Calu3 (cell line): ENCODE results near the gene PLCB3. TPM values are rescaled to one million over a fixed set of nuclear protein-coding genes. Genes with fewer than 3 reads are reported as not detected.

Source experiments
- BruUV-seq: library from RNA; stranded (reverse); fragments of 400-500 nt; replicated peaks from 2 replicates; lab custom pipeline; 2021; lab: Mats Ljungman, UMichigan
- CTCF ChIA-PET: fragments of 300-600 bp; sonication (Branson Sonifier 250); formaldehyde crosslinking; loops from one replicate; lab custom pipeline; 2022; ENCODE audit warnings: antibody characterized with exemption; lab: Charles Lee
- DNase-seq: peaks from one replicate; pipeline ENCODE4 v3.0.0; 2022
- H3K27ac Mint-ChIP-seq: one replicate; pipeline ENCODE4 v1.8.0; 2022; ENCODE audit warnings: mixed read lengths; ENCODE audit not compliant: unreplicated experiment
- H3K27me3 Mint-ChIP-seq: one replicate; pipeline ENCODE4 v1.8.0; 2022; ENCODE audit warnings: mixed read lengths; ENCODE audit not compliant: unreplicated experiment
- H3K36me3 Mint-ChIP-seq: one replicate; pipeline ENCODE4 v1.8.0; 2022; ENCODE audit warnings: mild to moderate bottlenecking, moderate library complexity, mixed read lengths; ENCODE audit not compliant: insufficient read depth, unreplicated experiment
- H3K4me1 Mint-ChIP-seq: one replicate; pipeline ENCODE4 v1.8.0; 2022; ENCODE audit warnings: mild to moderate bottlenecking, low read depth, mixed read lengths; ENCODE audit not compliant: unreplicated experiment
- H3K4me3 Mint-ChIP-seq: one replicate; pipeline ENCODE4 v1.8.0; 2022; ENCODE audit warnings: mild to moderate bottlenecking, low read depth, moderate library complexity, mixed read lengths; ENCODE audit not compliant: unreplicated experiment
- H3K9me3 Mint-ChIP-seq: one replicate; pipeline ENCODE4 v1.8.0; 2022; ENCODE audit warnings: low read depth, mixed read lengths; ENCODE audit not compliant: unreplicated experiment
- intact Hi-C: fragments of 100-400 bp; cut with micrococcal nuclease; formaldehyde crosslinking; loops from one replicate; pipeline ENCODE4 v1.10.0; 2022; ENCODE audit not compliant: unreplicated experiment
- total RNA-seq: library from RNA; stranded (reverse); gene quantifications from 2 replicates; pipeline ENCODE4 v1.2.3, GENCODE V29; 2022
- TF ChIP-seq, protein P1 (sequence below): fragments of 200-600 bp; IDR thresholded peaks from one replicate; pipeline ENCODE4 v1.8.0; 2022; ENCODE audit warnings: antibody characterized with exemption; ENCODE audit not compliant: unreplicated experiment

Gene PLCB3
- total RNA-seq, 1 experiment from 2014 or later = 39.5 TPM

DNA sequence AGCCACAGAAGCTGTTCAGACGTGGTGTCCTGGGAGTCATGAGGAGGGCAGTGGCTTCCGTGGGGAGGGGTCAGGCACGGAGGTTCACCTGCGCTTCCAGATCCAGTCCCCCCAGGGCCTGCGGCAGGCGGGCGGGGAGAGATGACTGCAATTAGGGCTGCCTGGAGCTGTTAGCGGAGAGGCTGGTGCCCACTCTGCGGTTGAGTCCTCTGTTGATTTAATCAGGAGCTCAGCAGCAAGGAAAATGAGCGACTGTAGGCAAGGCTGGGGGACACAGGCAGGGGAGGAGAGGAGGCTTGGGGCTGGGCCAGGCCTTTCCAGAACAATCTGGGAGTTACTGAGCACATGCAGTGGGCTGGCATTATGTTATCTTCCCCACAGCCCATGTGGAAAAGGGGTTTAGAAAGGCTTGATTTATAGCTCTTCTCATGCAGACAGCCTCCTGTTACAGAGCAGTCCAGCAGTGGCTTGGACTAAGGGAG lies 13.1 kb downstream of the PLCB3 start:
- DNase-seq = no peak
- peaks cover 48% of the 10 kb centered on the region for H3K36me3 Mint-ChIP-seq
- no peaks in the 10 kb centered on the region for H3K9me3 Mint-ChIP-seq
- CTCF ChIA-PET = no interaction called here
- TF ChIP-seq, protein P1, sequence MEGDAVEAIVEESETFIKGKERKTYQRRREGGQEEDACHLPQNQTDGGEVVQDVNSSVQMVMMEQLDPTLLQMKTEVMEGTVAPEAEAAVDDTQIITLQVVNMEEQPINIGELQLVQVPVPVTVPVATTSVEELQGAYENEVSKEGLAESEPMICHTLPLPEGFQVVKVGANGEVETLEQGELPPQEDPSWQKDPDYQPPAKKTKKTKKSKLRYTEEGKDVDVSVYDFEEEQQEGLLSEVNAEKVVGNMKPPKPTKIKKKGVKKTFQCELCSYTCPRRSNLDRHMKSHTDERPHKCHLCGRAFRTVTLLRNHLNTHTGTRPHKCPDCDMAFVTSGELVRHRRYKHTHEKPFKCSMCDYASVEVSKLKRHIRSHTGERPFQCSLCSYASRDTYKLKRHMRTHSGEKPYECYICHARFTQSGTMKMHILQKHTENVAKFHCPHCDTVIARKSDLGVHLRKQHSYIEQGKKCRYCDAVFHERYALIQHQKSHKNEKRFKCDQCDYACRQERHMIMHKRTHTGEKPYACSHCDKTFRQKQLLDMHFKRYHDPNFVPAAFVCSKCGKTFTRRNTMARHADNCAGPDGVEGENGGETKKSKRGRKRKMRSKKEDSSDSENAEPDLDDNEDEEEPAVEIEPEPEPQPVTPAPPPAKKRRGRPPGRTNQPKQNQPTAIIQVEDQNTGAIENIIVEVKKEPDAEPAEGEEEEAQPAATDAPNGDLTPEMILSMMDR = no peak
- intact Hi-C loops = no loop called here
- H3K27ac Mint-ChIP-seq = no peak overlapping the region
- no peak overlapping the region for H3K4me3 Mint-ChIP-seq
- no peaks in the 10 kb centered on the region for H3K27me3 Mint-ChIP-seq
- peaks cover 18% of the 10 kb centered on the region for H3K4me1 Mint-ChIP-seq
- no TSS peak for BruUV-seq

DNA sequence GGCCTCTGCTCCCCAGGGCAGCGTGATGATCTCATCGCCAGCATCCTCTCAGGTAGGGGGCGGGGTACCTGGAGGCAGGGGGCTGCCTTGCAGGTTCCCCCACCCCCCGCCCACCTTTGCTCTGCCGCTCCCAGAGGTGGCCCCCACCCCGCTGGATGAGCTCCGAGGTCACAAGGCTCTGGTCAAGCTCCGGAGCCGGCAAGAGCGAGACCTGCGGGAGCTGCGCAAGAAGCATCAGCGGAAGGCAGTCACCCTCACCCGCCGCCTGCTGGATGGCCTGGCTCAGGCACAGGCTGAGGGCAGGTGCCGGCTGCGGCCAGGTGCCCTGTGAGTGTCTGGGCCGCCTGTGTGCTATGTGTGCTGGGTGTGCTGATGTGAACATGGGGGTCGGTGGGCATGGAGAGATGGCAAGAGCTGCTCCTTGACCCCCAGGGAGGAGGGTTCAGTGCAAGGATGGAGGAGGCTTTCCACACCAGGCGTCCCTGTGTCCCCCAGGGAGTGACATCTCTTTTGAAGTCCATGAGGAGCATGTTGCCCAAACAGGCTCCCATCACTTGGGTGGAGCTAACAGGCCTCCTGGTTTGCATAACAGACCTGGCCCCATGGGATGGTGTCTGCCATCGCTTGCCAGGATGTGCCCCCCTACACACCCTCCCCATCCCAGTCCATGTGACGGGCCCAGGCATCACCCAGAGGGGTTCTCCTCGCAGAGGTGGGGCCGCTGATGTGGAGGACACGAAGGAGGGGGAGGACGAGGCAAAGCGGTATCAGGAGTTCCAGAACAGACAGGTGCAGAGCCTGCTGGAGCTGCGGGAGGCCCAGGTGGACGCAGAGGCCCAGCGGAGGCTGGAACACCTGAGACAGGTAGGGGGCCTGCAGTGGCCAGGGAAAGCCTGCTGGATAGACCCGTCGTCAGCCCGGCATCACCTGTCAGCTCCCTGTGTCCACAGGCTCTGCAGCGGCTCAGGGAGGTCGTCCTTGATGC lies 14.1 kb downstream of the PLCB3 start:
- no TSS peak for BruUV-seq
- H3K4me3 Mint-ChIP-seq = no peak overlapping the region
- DNase-seq = no peak
- TF ChIP-seq, protein P1 = no peak
- CTCF ChIA-PET = interaction anchor here (0.6 kb wide), 1 partner anchor 20 kb away, joined by 4 read pairs; no protein-coding TSS in a partner anchor
- H3K27ac Mint-ChIP-seq = peak overlapping the region; percentile 21
- H3K36me3 Mint-ChIP-seq = peaks cover 50% of the 10 kb centered on the region
- no peaks in the 10 kb centered on the region for H3K9me3 Mint-ChIP-seq
- no peaks in the 10 kb centered on the region for H3K27me3 Mint-ChIP-seq
- peaks cover 18% of the 10 kb centered on the region for H3K4me1 Mint-ChIP-seq
- intact Hi-C loops = no loop called here

DNA sequence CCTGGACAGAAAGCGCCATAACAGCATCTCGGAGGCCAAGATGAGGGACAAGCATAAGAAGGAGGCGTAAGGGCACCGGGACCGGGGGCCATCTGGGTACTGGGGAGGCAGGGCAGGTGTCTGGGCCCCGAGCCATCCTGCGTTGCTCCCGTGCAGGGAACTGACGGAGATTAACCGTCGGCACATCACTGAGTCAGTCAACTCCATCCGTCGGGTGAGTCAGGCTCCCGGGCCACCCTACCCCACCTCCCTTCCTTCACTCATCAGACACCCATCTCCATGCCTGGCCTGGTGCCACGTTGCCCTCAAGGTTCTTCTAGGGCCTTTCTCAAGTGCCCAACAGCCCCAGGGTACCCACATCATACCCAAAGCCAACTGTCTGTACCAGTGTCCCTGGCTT lies 15.0 kb downstream of the PLCB3 start:
- Mint-ChIP-seq H3K4me3 (no peak overlapping the region), H3K9me3 (no peaks in the 10 kb centered on the region), H3K27me3 (no peaks in the 10 kb centered on the region), H3K27ac (no peak overlapping the region), H3K4me1 (peaks cover 18% of the 10 kb centered on the region), H3K36me3 (peaks cover 59% of the 10 kb centered on the region)
- intact Hi-C loops = no loop called here
- no TSS peak for BruUV-seq
- CTCF ChIA-PET = no interaction called here
- no peak for DNase-seq
- TF ChIP-seq, protein P1 = no peak

DNA sequence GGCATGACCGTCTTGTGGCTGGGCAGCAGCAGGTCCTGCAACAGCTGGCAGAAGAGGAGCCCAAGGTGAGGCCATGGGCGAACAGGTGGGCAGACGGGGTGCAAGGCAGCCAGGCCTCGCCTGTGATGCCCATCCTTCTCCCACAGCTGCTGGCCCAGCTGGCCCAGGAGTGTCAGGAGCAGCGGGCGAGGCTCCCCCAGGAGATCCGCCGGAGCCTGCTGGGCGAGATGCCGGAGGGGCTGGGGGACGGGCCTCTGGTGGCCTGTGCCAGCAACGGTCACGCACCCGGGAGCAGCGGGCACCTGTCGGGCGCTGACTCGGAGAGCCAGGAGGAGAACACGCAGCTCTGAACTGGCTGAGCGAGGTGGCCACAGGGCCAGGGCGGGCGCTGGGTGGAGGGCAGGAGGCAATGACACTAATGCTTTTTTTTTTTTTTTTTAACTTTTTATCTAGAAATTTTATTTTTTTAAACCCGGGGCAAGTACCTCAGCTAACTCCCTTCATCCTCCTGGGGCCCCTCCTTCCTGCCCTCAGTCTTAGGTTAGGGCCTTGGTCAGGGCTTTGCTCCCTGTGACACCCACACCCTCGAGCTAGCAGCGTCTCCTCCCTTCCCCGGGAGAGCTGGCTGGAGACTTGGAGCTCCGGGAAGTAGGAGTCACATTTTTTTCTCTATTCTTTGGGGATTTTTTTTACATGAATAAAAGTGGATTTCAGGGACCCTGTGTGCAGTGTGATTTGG lies 16.0 kb downstream of the PLCB3 start:
- no peak for DNase-seq
- H3K9me3 Mint-ChIP-seq = no peaks in the 10 kb centered on the region
- peaks cover 61% of the 10 kb centered on the region for H3K36me3 Mint-ChIP-seq
- no peak overlapping the region for H3K27ac Mint-ChIP-seq
- TF ChIP-seq, protein P1 = no peak
- no TSS peak for BruUV-seq
- peaks cover 18% of the 10 kb centered on the region for H3K4me1 Mint-ChIP-seq
- no peak overlapping the region for H3K4me3 Mint-ChIP-seq
- no peaks in the 10 kb centered on the region for H3K27me3 Mint-ChIP-seq
- intact Hi-C loops = no loop called here
- CTCF ChIA-PET = interaction anchor here (0.7 kb wide), 1 partner anchor 17 kb away, joined by 8 read pairs; no protein-coding TSS in a partner anchor
